Measurements from ENCODE around the gene RAB7A.

GRCh38 chr3:128760881-128761280 is 34.9 kb downstream of the RAB7A start:
- TF ChIP-seq CTCF (IDR thresholded peaks at IDR 0.05; ENCODE audit: poor library complexity) (no peak), EZH2 (IDR thresholded peaks at IDR 0.05; ENCODE audit: borderline replicate concordance) (no peak), EZH2phosphoT487 (IDR thresholded peaks at IDR 0.05; ENCODE audit: low read depth, severe bottlenecking, unreplicated experiment) (no peak)
